ENCODE measurements around the gene KREMEN1.

KREMEN1 gene

DNA sequence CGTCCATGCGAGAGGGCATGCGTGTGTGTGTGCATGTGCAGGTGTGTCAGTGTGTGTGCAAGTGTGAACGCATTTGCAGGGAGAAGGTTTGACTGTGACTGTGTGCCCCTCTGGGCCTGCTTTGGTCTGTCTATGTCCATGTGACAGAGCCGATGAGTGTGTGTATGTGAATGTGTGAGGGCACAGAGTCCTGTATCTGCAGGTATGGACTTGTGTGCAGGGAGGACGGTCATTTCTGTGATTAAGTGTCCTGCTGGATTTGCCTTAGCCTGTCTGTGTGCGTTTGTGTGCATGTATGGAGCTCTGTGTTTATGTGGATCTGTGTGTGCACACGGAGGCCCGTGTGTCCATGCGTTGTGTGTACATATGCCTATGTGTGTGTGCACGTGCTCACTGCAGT is 138.2 kb downstream of the KREMEN1 start:
- H3K4me3 ChIP-seq (ENCODE audit: low read depth, low read length): no peak overlapping the region
- TF ChIP-seq, protein P1, sequence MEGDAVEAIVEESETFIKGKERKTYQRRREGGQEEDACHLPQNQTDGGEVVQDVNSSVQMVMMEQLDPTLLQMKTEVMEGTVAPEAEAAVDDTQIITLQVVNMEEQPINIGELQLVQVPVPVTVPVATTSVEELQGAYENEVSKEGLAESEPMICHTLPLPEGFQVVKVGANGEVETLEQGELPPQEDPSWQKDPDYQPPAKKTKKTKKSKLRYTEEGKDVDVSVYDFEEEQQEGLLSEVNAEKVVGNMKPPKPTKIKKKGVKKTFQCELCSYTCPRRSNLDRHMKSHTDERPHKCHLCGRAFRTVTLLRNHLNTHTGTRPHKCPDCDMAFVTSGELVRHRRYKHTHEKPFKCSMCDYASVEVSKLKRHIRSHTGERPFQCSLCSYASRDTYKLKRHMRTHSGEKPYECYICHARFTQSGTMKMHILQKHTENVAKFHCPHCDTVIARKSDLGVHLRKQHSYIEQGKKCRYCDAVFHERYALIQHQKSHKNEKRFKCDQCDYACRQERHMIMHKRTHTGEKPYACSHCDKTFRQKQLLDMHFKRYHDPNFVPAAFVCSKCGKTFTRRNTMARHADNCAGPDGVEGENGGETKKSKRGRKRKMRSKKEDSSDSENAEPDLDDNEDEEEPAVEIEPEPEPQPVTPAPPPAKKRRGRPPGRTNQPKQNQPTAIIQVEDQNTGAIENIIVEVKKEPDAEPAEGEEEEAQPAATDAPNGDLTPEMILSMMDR (IDR thresholded peaks at IDR 0.05; ENCODE audit: low read depth, low read length): no peak

DNA sequence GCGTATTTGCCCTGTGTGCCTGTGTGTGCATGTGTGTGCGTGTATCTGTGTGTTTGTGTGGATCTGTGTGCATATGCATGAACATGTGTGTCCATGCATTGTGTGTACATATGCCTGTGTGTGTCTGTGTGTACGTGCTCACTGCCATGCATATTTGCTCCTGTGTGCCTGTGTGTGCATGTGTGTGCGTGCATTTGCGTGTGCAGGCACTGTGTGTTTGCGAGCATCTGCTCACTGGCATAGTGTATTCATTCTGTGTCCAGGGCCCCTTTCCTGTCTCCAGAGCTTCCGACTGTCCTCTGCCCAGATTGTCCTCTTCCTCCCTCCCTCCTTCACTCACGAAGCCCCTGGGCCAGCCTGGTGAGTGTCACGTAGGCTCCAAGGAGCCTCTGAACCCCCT is 138.6 kb downstream of the KREMEN1 start:
- TF ChIP-seq, protein P1 (IDR thresholded peaks at IDR 0.05; ENCODE audit: low read depth, low read length): no peak
- no peak overlapping the region for H3K4me3 ChIP-seq (ENCODE audit: low read depth, low read length)

DNA sequence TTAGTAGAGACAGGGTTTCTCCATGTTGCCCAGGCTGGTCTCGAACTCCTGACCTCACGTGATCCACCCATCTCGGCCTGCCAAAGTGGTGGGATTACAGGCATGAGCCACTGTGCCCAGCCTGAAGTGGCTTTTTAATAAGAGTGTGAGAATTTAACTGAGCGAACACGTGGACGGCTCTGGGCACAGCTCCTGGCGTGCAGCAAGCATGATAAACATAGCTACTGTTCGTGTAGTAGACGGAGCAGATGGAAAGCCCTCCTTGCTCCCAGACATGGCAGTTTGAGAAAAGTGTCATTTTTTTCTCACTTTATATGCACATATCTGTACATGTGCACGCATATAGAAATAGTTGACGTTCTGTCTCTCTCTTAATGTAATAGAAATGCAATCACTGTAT is 139.9 kb downstream of the KREMEN1 start:
- TF ChIP-seq, protein P1 (IDR thresholded peaks at IDR 0.05; ENCODE audit: low read depth, low read length): no peak
- H3K4me3 ChIP-seq (ENCODE audit: low read depth, low read length): no peak overlapping the region

DNA sequence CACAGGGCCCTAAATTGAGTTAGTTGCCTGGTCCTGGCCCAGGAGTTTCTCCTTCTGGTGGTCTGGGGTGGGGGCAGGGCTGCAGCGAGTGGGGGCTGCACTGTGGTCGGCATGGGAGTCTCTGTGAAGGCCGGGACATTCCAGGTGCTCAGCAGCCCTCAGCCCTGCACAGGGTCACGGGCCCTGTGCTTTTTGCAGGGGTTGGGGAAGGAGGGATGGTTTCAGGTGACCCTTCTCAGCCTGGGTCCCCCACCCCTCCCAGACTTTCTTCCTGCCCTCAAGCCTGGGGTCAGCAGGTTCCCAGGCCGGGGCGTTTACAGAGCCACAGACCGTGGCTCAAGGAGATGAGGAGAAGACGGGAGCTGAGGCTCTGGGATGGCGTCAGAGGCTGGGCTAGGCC is 140.7 kb downstream of the KREMEN1 start:
- H3K4me3 ChIP-seq (ENCODE audit: low read depth, low read length): no peak overlapping the region
- TF ChIP-seq, protein P1 (IDR thresholded peaks at IDR 0.05; ENCODE audit: low read depth, low read length): no peak

DNA sequence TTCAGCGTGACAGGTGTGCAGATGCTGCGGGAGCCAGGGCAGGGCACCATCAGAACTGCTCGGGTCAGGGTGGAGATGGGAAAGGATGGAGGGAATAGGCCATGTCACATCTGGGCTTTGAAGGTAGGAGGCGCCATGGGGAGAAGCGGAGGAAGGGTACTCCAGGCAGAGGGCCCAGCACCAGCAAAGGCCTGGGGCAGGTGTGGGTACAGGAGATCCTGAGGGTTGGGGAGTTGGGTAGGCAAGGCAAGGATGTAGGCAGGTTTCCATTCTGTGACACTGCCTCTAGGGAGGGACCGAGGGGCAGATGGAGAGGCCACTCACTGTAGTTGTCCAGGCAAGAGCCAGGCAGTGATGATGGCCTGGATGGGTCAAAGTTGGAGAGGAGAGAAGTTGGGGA is 141.4 kb downstream of the KREMEN1 start:
- no peak overlapping the region for H3K4me3 ChIP-seq (ENCODE audit: low read depth, low read length)
- TF ChIP-seq, protein P1 (IDR thresholded peaks at IDR 0.05; ENCODE audit: low read depth, low read length): no peak

DNA sequence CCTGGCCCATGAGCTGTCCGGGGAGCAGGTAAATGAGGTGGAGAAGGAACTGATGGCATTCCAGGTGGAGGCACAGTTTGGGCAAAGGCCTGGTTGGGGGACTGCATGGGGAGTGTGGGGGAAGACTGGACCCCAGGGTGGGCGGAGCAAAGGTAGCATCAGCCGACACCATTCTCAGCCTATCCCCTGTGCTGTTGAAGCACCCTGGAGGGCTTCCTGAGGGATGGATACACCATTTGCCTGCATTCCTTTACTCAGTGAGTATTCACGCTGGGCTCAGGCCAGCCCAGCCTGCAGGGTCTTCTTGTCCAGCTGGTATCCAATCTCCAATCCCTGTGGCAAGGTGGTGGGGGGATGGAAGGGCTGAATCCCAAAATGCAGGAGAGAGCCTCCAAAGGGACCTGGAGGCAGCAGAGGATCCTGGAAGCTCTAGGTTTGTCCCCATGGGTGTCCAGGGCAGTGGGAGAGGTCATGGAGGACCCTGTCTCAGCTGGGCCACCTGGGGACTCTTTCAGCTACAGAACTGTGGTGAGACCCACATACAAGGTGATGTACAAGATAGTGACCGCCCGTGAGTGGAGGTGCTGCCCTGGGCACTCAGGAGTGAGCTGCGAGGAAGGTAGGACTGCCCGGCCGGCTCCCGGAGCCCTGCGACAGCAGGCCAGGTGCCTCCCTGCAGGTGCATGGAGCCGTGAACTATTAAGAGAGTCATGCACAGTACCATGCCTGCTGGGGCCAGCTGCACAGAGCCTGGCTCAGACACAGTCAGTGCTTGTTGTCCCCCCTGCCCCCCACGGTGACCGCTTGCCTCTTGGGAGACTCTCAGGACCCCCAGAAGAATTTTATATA is 142.4 kb downstream of the KREMEN1 start:
- TF ChIP-seq, protein P1 (IDR thresholded peaks at IDR 0.05; ENCODE audit: low read depth, low read length): no peak

DNA sequence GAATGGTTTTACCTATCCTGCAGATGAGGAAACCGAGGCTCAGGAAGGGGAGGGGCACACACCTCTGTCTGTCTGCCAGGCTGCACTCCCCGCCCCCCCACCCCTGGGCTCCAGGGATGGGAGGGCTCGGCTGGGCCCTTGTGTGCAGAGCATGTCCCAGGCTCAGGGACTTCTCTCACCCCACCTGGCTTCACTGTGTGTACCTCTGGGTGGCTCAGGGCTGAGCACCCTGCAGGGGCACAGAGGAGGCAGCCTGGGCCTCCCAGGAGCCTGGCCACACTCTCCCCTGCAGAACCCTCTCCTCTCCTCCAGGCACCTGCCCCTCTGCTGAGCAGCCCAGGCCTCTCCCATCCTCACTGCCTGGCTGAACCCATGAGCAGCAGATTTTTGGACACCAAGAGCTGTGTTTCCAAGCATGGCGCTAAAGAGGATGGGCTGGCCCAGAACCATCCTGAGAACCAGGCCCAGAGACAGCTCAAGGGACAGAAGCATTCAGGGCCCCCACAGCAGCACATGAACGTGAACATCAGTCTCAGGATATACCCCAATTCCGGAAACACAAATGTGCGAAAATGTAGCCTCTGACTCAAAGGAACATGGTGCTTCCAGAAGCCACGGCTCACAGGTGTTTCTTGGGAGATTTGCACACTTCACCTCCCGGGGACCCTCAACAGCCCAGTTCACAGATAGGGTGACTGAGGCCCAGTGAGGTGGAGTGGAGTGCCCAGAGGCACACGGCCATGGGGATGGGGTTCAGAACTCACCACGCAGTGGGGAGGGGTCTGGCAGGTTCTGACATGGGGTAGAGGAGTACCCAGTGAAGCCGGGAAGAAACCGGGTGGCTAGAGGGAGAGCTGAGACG is 143.4 kb downstream of the KREMEN1 start:
- TF ChIP-seq, protein P1 (IDR thresholded peaks at IDR 0.05; ENCODE audit: low read depth, low read length): no peak
- no peak overlapping the region for H3K4me3 ChIP-seq (ENCODE audit: low read depth, low read length)

More for the DNA sequence above, 142.4 kb downstream of the KREMEN1 start:
- H3K4me3 ChIP-seq (ENCODE audit: low read depth, low read length): no peak overlapping the region

All from WI38 (cell line).